ENCODE results near the gene FA2H.
A peak's percentile ranks its signal among the peaks of the same experiment; 100 is the strongest.

Gene FA2H, protein sequence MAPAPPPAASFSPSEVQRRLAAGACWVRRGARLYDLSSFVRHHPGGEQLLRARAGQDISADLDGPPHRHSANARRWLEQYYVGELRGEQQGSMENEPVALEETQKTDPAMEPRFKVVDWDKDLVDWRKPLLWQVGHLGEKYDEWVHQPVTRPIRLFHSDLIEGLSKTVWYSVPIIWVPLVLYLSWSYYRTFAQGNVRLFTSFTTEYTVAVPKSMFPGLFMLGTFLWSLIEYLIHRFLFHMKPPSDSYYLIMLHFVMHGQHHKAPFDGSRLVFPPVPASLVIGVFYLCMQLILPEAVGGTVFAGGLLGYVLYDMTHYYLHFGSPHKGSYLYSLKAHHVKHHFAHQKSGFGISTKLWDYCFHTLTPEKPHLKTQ

DNA sequence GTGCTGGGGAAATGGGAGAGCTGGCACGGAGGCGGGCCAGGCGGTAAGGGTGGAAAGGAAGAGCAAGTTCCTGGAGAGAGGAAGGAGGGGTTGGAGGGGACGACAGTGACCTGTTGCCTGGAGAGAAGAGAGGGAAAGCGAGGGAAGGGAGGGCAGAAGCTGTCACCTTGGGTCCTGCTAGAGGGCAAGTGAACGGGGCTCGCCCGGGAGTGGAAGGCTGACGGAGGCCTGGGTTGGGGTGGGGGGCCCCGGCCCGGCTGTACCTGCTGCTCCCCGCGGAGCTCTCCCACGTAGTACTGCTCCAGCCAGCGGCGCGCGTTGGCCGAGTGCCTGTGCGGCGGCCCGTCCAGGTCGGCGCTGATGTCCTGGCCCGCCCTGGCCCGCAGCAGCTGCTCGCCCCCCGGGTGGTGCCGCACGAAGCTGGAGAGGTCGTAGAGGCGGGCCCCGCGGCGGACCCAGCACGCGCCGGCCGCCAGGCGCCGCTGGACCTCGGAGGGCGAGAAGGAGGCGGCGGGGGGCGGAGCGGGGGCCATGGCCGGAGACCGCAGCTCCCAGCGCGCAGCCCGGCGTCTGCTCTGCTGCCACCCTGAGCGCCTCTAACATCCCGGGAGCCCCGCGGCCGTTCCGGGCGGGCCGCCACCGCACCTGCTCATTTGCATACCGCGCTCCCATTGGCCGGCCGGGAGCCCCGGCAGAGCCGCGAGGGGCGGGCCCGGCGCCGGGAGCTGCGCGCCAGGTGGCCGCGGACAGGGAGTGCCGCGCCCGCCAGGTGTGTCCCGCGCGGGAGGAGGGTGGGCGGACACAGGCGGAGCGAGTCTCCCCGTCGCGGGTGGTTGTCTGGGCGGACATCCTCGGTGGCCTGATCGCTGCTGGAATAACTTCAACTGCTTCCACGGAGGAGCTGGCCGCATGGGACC, at the start of gene FA2H:
Gene FA2H (minus strand): TSS at position 598 of the 917 bp plus-strand sequence. CDS start 65 bp downstream, at position 533.
- H3K79me2 ChIP-seq (ENCODE audit: low read length): no peaks in the 10 kb centered on the region
- H3K4me3 ChIP-seq (ENCODE audit: low read length): peak within 1 kb of the TSS; percentile 68
- H3K9ac ChIP-seq (ENCODE audit: low read length): no peak within 1 kb of the TSS
- TF ChIP-seq, protein P1, sequence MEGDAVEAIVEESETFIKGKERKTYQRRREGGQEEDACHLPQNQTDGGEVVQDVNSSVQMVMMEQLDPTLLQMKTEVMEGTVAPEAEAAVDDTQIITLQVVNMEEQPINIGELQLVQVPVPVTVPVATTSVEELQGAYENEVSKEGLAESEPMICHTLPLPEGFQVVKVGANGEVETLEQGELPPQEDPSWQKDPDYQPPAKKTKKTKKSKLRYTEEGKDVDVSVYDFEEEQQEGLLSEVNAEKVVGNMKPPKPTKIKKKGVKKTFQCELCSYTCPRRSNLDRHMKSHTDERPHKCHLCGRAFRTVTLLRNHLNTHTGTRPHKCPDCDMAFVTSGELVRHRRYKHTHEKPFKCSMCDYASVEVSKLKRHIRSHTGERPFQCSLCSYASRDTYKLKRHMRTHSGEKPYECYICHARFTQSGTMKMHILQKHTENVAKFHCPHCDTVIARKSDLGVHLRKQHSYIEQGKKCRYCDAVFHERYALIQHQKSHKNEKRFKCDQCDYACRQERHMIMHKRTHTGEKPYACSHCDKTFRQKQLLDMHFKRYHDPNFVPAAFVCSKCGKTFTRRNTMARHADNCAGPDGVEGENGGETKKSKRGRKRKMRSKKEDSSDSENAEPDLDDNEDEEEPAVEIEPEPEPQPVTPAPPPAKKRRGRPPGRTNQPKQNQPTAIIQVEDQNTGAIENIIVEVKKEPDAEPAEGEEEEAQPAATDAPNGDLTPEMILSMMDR (IDR thresholded peaks at IDR 0.05; ENCODE audit: low read depth, low read length): peak; percentile 10; the same call in 1 of the 2 replicates
- TF ChIP-seq EZH2phosphoT487 (IDR thresholded peaks at IDR 0.05; ENCODE audit: low read depth): no peak
- H4K20me1 ChIP-seq (ENCODE audit: insufficient read depth, low read length): no peaks in the 10 kb centered on the region; the same call in 1 of the 2 replicates
- H3K9me3 ChIP-seq (ENCODE audit: insufficient read depth, low read length): no peaks in the 10 kb centered on the region
- H3K4me1 ChIP-seq (ENCODE audit: low read length): peaks cover 17% of the 10 kb centered on the region
- H3K27ac ChIP-seq (ENCODE audit: low read length): no peak within 1 kb of the TSS
- peaks cover 40% of the 10 kb centered on the region for H3K27me3 ChIP-seq (ENCODE audit: low read depth, low read length)
- H2AFZ ChIP-seq (ENCODE audit: low read depth, low read length): 0 out of 2 replicates have a peak within 1 kb of the TSS, but pooled peaks have one; percentile 9
- no peaks in the 10 kb centered on the region for H3K36me3 ChIP-seq (replicated peaks; ENCODE audit: low read depth, low read length)
- peak within 1 kb of the TSS; percentile 63 for H3K4me2 ChIP-seq (ENCODE audit: low read length)

DNA sequence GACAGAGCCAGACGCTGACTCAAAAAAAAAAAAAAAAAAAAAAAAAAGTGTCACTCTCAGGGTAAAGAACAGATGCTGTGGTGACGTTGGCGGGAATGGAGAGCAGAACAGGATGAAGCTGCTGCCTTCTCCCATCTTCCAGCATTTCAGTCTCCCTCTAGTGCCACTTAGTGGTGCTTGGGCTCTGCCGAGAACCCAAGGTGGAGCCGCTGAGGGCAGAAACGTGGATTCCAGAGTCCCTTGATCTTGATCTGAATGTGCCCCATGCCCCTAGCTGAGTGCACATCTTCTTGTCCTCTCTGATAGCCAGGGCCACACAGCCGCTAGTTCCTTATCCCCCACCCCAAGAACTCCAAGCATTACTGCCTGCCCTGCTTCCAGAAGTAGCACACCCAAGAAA, 43.2 kb upstream of the FA2H start:
- H4K20me1 ChIP-seq (ENCODE audit: insufficient read depth, low read length): no peaks in the 10 kb centered on the region
- peaks cover 5% of the 10 kb centered on the region for H3K4me1 ChIP-seq (ENCODE audit: low read length)
- H3K9ac ChIP-seq (ENCODE audit: low read length): no peak overlapping the region
- no peak overlapping the region for H3K27ac ChIP-seq (ENCODE audit: low read length)
- H3K36me3 ChIP-seq (replicated peaks; ENCODE audit: low read depth, low read length): no peaks in the 10 kb centered on the region
- no peak overlapping the region for H3K4me3 ChIP-seq (ENCODE audit: low read length)
- no peak overlapping the region for H3K4me2 ChIP-seq (ENCODE audit: low read length)
- H2AFZ ChIP-seq (ENCODE audit: low read depth, low read length): no peak overlapping the region
- TF ChIP-seq, protein P1 (IDR thresholded peaks at IDR 0.05; ENCODE audit: low read depth, low read length): no peak
- TF ChIP-seq EZH2phosphoT487 (IDR thresholded peaks at IDR 0.05; ENCODE audit: low read depth): no peak
- no peaks in the 10 kb centered on the region for H3K9me3 ChIP-seq (ENCODE audit: insufficient read depth, low read length)
- peaks cover 38% of the 10 kb centered on the region for H3K27me3 ChIP-seq (ENCODE audit: low read depth, low read length)
- H3K79me2 ChIP-seq (ENCODE audit: low read length): no peaks in the 10 kb centered on the region

DNA sequence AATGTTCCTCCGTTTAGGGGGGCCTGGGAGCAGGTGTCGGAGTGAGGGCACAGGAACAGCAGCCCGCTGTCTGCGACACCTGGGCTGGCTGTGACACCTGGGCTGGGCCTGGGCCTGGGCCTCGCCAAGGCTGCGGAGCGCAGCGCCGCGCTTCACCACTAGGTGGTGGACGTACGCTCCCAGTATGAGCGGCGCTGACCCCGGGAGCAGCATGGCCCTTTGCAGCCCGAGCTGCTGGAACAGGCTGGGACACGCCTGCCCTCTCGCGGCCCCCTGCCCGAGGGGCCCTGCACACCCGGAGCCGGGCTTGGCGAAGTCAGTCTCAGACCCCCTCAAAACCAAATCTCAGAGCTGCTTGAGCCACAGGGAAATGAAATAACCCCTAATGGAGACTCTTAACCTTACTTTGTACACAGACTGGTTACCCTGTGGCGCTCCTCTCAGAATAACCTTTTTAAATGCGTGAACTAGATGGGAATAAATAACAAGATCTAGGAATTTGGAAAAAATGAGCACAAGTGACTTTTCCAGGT, 38.6 kb upstream of the FA2H start:
- H3K9me3 ChIP-seq (ENCODE audit: insufficient read depth, low read length): no peaks in the 10 kb centered on the region
- peaks cover 13% of the 10 kb centered on the region; the same call in 1 of the 2 replicates for H3K27me3 ChIP-seq (ENCODE audit: low read depth, low read length)
- H4K20me1 ChIP-seq (ENCODE audit: insufficient read depth, low read length): no peaks in the 10 kb centered on the region
- H3K36me3 ChIP-seq (replicated peaks; ENCODE audit: low read depth, low read length): no peaks in the 10 kb centered on the region
- H3K4me2 ChIP-seq (ENCODE audit: low read length): peak overlapping the region; percentile 95
- no peaks in the 10 kb centered on the region for H3K79me2 ChIP-seq (ENCODE audit: low read length)
- no peak overlapping the region for H3K27ac ChIP-seq (ENCODE audit: low read length)
- peaks cover 5% of the 10 kb centered on the region for H3K4me1 ChIP-seq (ENCODE audit: low read length)
- peak overlapping the region; percentile 55 for H3K9ac ChIP-seq (ENCODE audit: low read length)
- H3K4me3 ChIP-seq (ENCODE audit: low read length): peak overlapping the region; percentile 73
- no peak for TF ChIP-seq EZH2phosphoT487 (IDR thresholded peaks at IDR 0.05; ENCODE audit: low read depth)
- TF ChIP-seq, protein P1 (IDR thresholded peaks at IDR 0.05; ENCODE audit: low read depth, low read length): peak; percentile 94
- H2AFZ ChIP-seq (ENCODE audit: low read depth, low read length): peak overlapping the region; percentile 100
